OCI-LY7 (cell line): ENCODE data around the gene TTYH1.

Experiments used
- EZH2phosphoT487 ChIP-seq: fragments of 200-600 bp; sonication (generic); IDR thresholded peaks from 2 replicates; pipeline ENCODE4 v1.6.1; 2018; ENCODE audit warnings: low read depth, borderline replicate concordance, mild to moderate bottlenecking, mixed run types, antibody characterized with exemption, low read length, moderate library complexity, mixed read lengths
- TF ChIP-seq, protein P1 (sequence below): fragments of 200-600 bp; sonication (generic); conservative IDR thresholded peaks from 2 replicates; pipeline ENCODE4 v1.5.1; 2014; ENCODE audit warnings: mild to moderate bottlenecking, antibody characterized with exemption, low read length, moderate library complexity, mixed read lengths

DNA sequence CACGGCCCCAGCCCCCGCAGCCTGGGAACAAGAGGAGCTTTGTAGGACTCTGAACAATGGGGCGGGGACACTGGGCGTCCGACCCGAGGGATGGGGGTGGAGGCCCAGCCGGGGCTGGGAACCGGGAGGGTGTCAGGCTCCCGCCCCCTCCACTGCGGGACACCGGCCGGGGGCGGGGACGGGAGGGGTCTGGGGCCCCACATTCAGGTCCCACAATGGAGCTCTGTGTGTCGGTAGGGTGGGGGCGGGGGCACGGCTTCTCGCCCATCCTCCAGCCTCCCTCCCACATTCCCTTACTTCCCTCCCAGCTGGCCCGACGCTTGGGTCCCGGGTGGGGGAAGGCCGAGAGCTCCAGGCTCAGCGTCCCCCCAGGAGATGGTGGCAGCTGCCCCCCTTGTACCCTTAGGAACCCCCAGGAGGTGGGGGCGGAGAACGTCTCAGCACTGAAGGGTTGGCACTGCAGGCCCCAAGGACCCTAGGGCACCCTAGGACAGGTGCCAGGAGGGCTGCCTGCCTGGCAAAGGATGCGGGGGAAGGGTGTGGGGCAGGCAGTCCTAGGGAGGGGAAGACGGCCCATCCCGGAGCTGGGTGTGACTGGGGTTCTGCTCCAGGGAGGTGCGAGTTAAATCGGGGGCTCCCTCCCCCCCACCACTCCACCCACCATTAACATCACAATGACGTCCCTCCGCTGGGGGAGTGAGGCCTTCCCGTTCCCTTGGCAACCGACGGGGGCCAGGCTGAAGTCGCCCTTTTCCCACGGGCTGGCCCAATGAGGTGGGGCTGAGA, 5.3 kb downstream of the TTYH1 start:
- TF ChIP-seq, protein P1, sequence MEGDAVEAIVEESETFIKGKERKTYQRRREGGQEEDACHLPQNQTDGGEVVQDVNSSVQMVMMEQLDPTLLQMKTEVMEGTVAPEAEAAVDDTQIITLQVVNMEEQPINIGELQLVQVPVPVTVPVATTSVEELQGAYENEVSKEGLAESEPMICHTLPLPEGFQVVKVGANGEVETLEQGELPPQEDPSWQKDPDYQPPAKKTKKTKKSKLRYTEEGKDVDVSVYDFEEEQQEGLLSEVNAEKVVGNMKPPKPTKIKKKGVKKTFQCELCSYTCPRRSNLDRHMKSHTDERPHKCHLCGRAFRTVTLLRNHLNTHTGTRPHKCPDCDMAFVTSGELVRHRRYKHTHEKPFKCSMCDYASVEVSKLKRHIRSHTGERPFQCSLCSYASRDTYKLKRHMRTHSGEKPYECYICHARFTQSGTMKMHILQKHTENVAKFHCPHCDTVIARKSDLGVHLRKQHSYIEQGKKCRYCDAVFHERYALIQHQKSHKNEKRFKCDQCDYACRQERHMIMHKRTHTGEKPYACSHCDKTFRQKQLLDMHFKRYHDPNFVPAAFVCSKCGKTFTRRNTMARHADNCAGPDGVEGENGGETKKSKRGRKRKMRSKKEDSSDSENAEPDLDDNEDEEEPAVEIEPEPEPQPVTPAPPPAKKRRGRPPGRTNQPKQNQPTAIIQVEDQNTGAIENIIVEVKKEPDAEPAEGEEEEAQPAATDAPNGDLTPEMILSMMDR: no peak
- TF ChIP-seq EZH2phosphoT487: no peak
